Heart right ventricle (tissue), 16 donors: ENCODE measurements around the gene GPR183. TPM values are rescaled to one million over a fixed set of nuclear protein-coding genes. Genes with fewer than 3 reads are reported as not detected.

Experiments used
- ATAC-seq, 8 donors: fragments of 200-7000 bp; cut with Tn5 transposase; one replicate each; pipeline ENCODE4 v1.9.1; 2020; ENCODE audit warnings: mild to moderate bottlenecking in 8 of 8, moderate library complexity in 8 of 8, moderate number of reproducible peaks in 1 of 8
- DNase-seq, 2 donors: peaks; one replicate each; pipeline ENCODE4 v3.0.0-alpha.2; 2020
- H3K27ac ChIP-seq, 10 donors: fragments of 200-600 bp; sonication (generic) in 2 of 10; one replicate each; pipeline versions ENCODE4 v1.5.0 to v1.8.0; 2020 to 2022; ENCODE audit warnings: mild to moderate bottlenecking in 3 of 10
- H3K27me3 ChIP-seq, 7 donors: fragments of 200-600 bp; one replicate each; pipeline ENCODE4 v1.8.0; 2021 to 2022; ENCODE audit warnings: mild to moderate bottlenecking in 2 of 7
- H3K36me3 ChIP-seq, 9 donors: fragments of 200-600 bp; sonication (generic) in 1 of 9; one replicate each; pipeline versions ENCODE4 v1.5.0 to v1.8.0; 2020 to 2022; ENCODE audit warnings: mild to moderate bottlenecking in 2 of 9
- H3K4me1 ChIP-seq, 9 donors: fragments of 200-600 bp; sonication (generic) in 1 of 9; one replicate each; pipeline versions ENCODE4 v1.5.0 to v1.8.0; 2020 to 2022; ENCODE audit warnings: mild to moderate bottlenecking in 4 of 9
- H3K4me3 ChIP-seq, 10 donors: fragments of 200-600 bp; sonication (generic) in 2 of 10; one replicate each; pipeline versions ENCODE4 v1.5.0 to v1.8.0; 2020 to 2022; ENCODE audit warnings: mild to moderate bottlenecking in 7 of 10, moderate library complexity in 2 of 10
- H3K9me3 ChIP-seq, 11 donors: fragments of 200-600 bp in 10 of 11; sonication (generic) in 2 of 11; one replicate each; pipeline versions ENCODE4 v1.5.0 to v1.8.0; 2013 to 2022; ENCODE audit warnings: mild to moderate bottlenecking in 2 of 11, control low read depth in 1 of 11, moderate library complexity in 1 of 11
- CTCF ChIP-seq, 9 donors: fragments of 200-600 bp; sonication (generic) in 2 of 9; IDR thresholded peaks; one replicate each; pipeline versions ENCODE4 v1.5.0 to v1.8.0; 2021 to 2022; ENCODE audit warnings: antibody characterized with exemption in 9 of 9, mild to moderate bottlenecking in 5 of 9, moderate library complexity in 1 of 9
- WGBS, 2 donors: extraction: QIAGEN DNeasy Blood & Tissue Kit; methylation state at CpG; one replicate each; pipeline ENCODE4 v1.1.7; 2013; ENCODE audit warnings: inconsistent platforms in 1 of 2; 5-methylcytosine and 5-hydroxymethylcytosine counted together
- intact Hi-C, 10 donors: fragments of 100-400 bp; cut with DNase I; formaldehyde crosslinking; loops; one replicate each; pipeline versions ENCODE4 v1.11.1 to v1.14.2; 2022
- polyA plus RNA-seq, 2 donors: library from polyadenylated mRNA; stranded (reverse); fragments of 200-250 nt; gene quantifications; one replicate each; pipeline ENCODE4 v1.2.3, GENCODE V29; 2013
- total RNA-seq, 10 donors: library from RNA; stranded (reverse); fragmentation: NEBNext Ultra II Directional in 3 of 10; extraction: Animal tissue kit (Norgen Biotek cat#: 25700) in 3 of 10; gene quantifications; one replicate each; pipeline versions ENCODE4 v1.2.1 to v1.2.4, GENCODE V29; 2021 to 2023
- donor health status: Arrhythmogenic right ventricular cardiomyopathy.
- donor health status: ischemic (EF 13 %, LVEDD 7.1; RV severe dilation, severe dysfunction).
- donor health status: healthy with polysubstance abuse.
- donor health status: DM: no; HTN: yes; CAD: no.
- donor health status: DM: no; HTN: no; CAD: no.
- donor health status: ischemic (EF 25% LVEDD 6.9; RV normal size, moderate dysfunction).
- donor health status: ischemic (EF 25% LVEDD 5.7; RV mildly dilated, moderate dysfunction).
- donor health status: healthy.
- donor health status: DM: yes; HTN: yes; CAD: no.
- donor health status: Ischemic cardiomyopathy.
- donor health status: ischemic (EF 35%, LVEDD 5.7; RV mildly dilated, moderate dysfunction).
- donor health status: nonischemic (EF 11% LVEDD 7.7; RV severe dilation, severe dysfunction).
- donor health status: DM: yes; HTN: yes; CAD: no.
- donor health status: PGD.
- donor health status: ischemic (EF 29% LVEDD 5.4; RV normal size, mild dysfunction).
- donor health status: nonischemic (EF 23%, LVEDD 6.1; RV moderate dilation, normal function).

The GPR183 gene
- total and polyA plus RNA-seq, 12 donors = 0.49 to 8.6 (median 2.0) TPM

DNA sequence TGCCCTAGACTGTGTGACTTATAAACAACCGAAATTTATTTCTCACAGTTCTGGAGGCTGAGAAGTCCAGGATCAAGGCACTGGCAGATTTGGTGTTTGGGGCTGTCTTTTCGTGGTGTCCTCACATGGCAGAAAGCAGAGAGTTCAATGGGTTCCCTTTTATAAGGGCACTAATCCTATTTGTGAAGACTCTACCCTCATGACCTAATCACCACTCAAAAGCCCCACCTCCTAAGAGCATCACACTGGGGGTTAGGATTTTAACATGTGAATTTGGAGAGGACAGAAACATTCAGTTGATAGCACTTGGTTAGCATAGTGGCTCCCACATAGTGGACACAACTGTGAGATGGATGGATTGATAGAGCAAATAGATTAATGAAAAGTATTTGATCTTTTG, 27.6 kb downstream of the GPR183 start:
- no peaks in the 10 kb centered on the region for H3K9me3 ChIP-seq
- no peak for TF ChIP-seq CTCF (IDR thresholded peaks at IDR 0.05)
- H3K27me3 ChIP-seq = no peaks in the 10 kb centered on the region
- peaks cover 0 to 90% (median 22%) of the 10 kb centered on the region in 9 donors for H3K4me1 ChIP-seq
- intact Hi-C loops = loop anchor here in 2 of 10 donors (5.0 to 10.0 kb wide), 2 partner anchors 88 to 155 kb away; no protein-coding TSS in a partner anchor
- H3K36me3 ChIP-seq = peaks cover 0 to 25% (median 0%) of the 10 kb centered on the region in 9 donors
- 90 to 95% methylated on average over 2 of the region's 2 CpGs for WGBS, 2 donors
- H3K4me3 ChIP-seq = no peak overlapping the region
- ATAC-seq (no peak), DNase-seq (no peak)
- H3K27ac ChIP-seq = peak overlapping the region in 1 of 10 donors; percentile 88

DNA sequence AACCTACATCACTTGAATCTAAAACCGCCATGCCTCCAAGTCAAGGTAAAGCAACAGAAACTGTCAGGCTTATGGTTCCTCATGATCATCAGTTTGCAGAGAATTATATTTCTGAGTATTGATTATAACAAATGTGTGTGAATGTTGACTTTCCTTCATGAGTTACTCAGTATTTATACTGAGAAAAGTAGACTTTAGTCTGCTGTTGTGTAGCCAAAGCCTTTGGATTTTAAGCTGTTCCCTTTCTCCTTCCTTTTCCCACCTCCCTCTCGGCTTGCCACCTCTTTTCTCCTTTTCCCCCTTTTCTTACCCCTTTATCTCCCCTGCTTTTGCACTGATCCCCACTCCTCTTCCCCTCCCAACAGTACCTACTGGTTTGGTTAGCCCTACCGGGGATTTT, 28.4 kb downstream of the GPR183 start:
- intact Hi-C loops = loop anchor here in 1 of 10 donors (10.0 kb wide), 1 partner anchor 156 kb away; no protein-coding TSS in a partner anchor
- TF ChIP-seq CTCF (IDR thresholded peaks at IDR 0.05) = no peak

GRCh38 chr13:99278200-99278599, 29.0 kb downstream of the GPR183 start:
- Histone ChIP-seq H3K9me3 (no peaks in the 10 kb centered on the region), H3K4me3 (no peak overlapping the region), H3K27me3 (no peaks in the 10 kb centered on the region), H3K36me3 (peaks cover 0 to 25% (median 0%) of the 10 kb centered on the region in 9 donors), H3K4me1 (peaks cover 0 to 81% (median 20%) of the 10 kb centered on the region in 9 donors), H3K27ac (peak overlapping the region in 1 of 10 donors; percentile 2)
- DNase-seq = no peak
- intact Hi-C loops = loop anchor here in 1 of 10 donors (10.0 kb wide), 1 partner anchor 157 kb away; no protein-coding TSS in a partner anchor
- TF ChIP-seq CTCF (IDR thresholded peaks at IDR 0.05) = no peak
- 90 to 91% methylated on average over 5 of the region's 5 CpGs for WGBS, 2 donors
- ATAC-seq = no peak

More for the DNA sequence above, 28.4 kb downstream of the GPR183 start:
- Histone ChIP-seq H3K27ac (peak overlapping the region in 1 of 10 donors; percentile 88), H3K27me3 (no peaks in the 10 kb centered on the region), H3K9me3 (no peaks in the 10 kb centered on the region), H3K4me1 (peaks cover 0 to 87% (median 22%) of the 10 kb centered on the region in 9 donors), H3K4me3 (no peak overlapping the region), H3K36me3 (peaks cover 0 to 25% (median 0%) of the 10 kb centered on the region in 9 donors)
- DNase-seq (no peak), ATAC-seq (no peak)
- 97 to 98% methylated on average over 3 of the region's 3 CpGs for WGBS, 2 donors

- no peaks in the 10 kb centered on the region for H3K27me3 ChIP-seq
- peak overlapping the region in 1 of 10 donors; percentile 2 for H3K27ac ChIP-seq
- intact Hi-C loops = loop anchor here in 1 of 10 donors (10.0 kb wide), 1 partner anchor 157 kb away; no protein-coding TSS in a partner anchor
- WGBS, 2 donors = 93 to 95% methylated on average over 4 of the region's 4 CpGs
- H3K4me1 ChIP-seq = peaks cover 0 to 75% (median 15%) of the 10 kb centered on the region in 9 donors
- TF ChIP-seq CTCF (IDR thresholded peaks at IDR 0.05) = no peak
- ATAC-seq (peak in 1 of 8 donors; percentile 38), DNase-seq (no peak)
- H3K9me3 ChIP-seq = peaks cover 0 to 3% (median 0%) of the 10 kb centered on the region in 11 donors
- H3K36me3 ChIP-seq = peaks cover 0 to 25% (median 0%) of the 10 kb centered on the region in 9 donors
- H3K4me3 ChIP-seq = no peak overlapping the region
Measured at GRCh38 chr13:99277629-99278028, 29.6 kb downstream of the GPR183 start.
